Endothelial cell of umbilical vein (primary cell): ENCODE measurements around the gene MCTP1.

Experiments
- CTCF ChIP-seq, 2 donors: IDR thresholded peaks; 1 replicate in 1 of 2; 2 replicates in 1 of 2; pipeline ENCODE4 v1.5.1; 2011; ENCODE audit warnings: low read length in 2 of 2, mild to moderate bottlenecking in 2 of 2, moderate library complexity in 2 of 2, control low read depth in 1 of 2, inconsistent platforms in 1 of 2, low read depth in 1 of 2; ENCODE audit not compliant: insufficient read depth in 1 of 2; ENCODE audit errors: extremely low read depth in 1 of 2
- EZH2 ChIP-seq: IDR thresholded peaks from 2 replicates; pipeline ENCODE4 v1.6.1; 2012; ENCODE audit warnings: borderline replicate concordance, low read depth, mild to moderate bottlenecking, moderate library complexity, low read length, inconsistent platforms; ENCODE audit not compliant: severe bottlenecking
- MAX ChIP-seq: IDR thresholded peaks from 2 replicates; pipeline ENCODE4 v1.6.1; 2011; ENCODE audit not compliant: insufficient read depth, insufficient read length
- POLR2A ChIP-seq: IDR thresholded peaks from 2 replicates; pipeline ENCODE4 v1.6.1; 2012; ENCODE audit warnings: low read depth, mild to moderate bottlenecking, control low read depth, low read length
- POLR2AphosphoS5 ChIP-seq: IDR thresholded peaks from 2 replicates; pipeline ENCODE4 v1.6.1; 2012; ENCODE audit warnings: low read depth, mild to moderate bottlenecking, control low read depth, low read length, moderate library complexity; ENCODE audit not compliant: insufficient read depth

- no peak for TF ChIP-seq CTCF (IDR thresholded peaks at IDR 0.05; ENCODE audit: extremely low read depth in 1 of 2, insufficient read depth in 1 of 2, low read depth in 1 of 2, low read length in 2 of 2)
- TF ChIP-seq POLR2A = no peak
- no peak for TF ChIP-seq MAX
- no peak for TF ChIP-seq POLR2AphosphoS5
- no peak for TF ChIP-seq EZH2
Measured at GRCh38 chr5:95172659-95173058, 112.2 kb downstream of the MCTP1 start.
